NCI-H2081 (cell line): ENCODE measurements around the gene LRRC8B.
"Not testable (repeated sequence)": the region's sequence is repeated elsewhere in the genome, so short reads cannot be mapped to it uniquely, and the experiment has no call there.

Source experiments
- DNase-seq, 2 experiments: peaks; one replicate each; lab custom pipeline; 2025; lab: John Stamatoyannopoulos, UW

The LRRC8B gene

GRCh38 chr1:89524369-89525168, at the start of gene LRRC8B:
Gene LRRC8B (plus strand): TSS chr1:89524829. CDS start chr1:89582651, 57,822 bp downstream.
- peak; percentile 84 to 86 for DNase-seq

- DNase-seq, result no peak
Observed at GRCh38 chr1:89475269-89475668, 49.4 kb upstream of the LRRC8B start.

GRCh38 chr1:89476072-89476471, 48.6 kb upstream of the LRRC8B start:
- DNase-seq, result no peak

GRCh38 chr1:89483010-89483756, 41.4 kb upstream of the LRRC8B start:
- DNase-seq, result peak; percentile 67 to 73

GRCh38 chr1:89483757-89484077, 40.9 kb upstream of the LRRC8B start:
- no peak for DNase-seq

DNA sequence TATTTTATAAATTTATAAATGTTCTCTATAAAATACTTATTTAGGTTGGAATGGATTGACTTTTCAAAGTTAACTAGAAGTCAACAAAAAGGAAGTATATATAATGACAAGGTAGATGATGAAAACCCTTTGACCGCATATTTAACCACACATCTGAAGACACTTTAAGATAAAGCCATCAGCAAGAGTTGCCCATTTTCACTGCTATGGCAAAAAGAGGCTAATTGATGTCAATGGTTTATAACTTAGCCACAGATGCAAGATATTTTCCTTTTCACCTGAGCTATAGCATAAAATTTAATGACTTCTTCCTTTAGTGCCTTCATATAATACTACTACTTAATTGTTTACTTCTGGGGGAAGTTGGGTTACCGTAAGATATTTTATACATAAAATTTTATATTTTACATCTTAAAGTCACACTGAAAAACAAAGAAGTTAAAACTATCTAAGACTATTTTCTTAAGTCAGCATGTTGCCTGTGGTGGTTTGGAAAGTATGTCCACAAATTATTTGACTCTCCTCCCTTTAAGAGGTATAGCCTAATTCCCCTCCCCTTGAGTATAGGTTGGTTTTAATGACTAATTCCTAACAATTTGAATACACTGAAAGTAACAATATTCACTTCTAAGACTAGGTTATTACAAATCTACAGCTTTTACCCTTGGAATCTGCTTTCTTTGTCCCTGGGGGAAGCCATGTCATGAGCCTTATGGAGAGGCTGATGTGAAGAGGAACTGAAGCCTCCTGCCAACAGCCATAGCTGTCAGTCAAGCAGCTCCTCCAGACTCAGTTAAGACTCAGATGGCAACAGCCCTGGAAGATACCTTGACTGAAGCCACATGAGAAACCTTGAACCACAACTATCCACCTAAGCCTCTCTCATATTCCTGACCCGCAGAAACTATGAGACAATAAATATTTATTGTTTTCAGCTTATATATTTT, 40.3 kb upstream of the LRRC8B start:
- DNase-seq, result no peak

GRCh38 chr1:89487972-89488371, 36.7 kb upstream of the LRRC8B start:
- DNase-seq, result no peak

DNA sequence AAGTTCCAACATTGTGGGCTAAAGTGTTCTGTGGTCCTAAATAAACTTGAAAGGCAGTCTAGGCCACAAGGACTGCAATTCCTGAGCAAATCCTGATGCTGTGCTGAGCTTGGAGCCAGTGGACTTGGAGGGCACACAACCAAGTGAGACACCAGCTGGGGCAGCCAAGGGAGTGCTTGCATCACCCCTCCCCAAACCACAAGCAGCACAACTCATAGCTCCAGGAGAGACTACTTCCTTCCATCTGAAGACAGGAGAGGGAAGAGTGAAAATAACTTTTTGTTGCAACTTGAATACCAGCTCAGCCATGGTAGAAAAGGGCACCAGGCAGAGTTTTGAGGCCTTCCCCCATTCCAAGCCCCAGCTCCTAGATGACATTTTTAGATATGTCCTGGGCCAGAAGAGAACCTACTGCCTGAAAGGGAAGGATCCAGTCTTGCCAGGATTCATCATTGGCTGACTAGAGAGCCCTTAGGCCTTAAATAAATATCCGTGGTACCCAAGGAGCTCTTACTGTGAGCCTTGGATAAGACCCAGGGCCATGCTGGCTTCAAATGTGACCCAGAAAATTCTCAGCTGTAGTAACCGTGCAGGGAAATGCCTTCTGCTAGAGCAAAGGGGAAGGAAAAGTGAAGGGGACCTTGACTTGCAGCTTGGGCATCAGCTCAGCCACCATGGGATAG, 35.4 kb upstream of the LRRC8B start:
- no peak for DNase-seq

DNA sequence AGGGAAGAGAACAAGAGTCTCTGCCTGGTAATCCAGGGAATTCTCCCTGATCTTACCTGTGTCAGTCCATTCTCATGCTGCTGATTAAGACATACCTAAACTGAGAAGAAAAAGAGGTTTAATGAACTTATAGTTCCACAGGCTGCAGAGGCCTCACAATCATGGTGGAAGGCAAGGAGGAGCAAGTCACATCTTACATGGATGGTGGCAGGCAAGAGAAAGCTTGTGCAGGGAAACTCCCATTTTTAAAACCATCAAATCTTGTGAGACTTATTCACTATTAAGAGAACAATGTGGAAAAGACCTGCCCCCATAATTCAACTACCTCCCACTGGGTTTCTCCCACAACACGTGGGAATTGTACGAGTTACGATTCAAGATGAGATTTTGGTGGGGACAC, 34.2 kb upstream of the LRRC8B start:
- DNase-seq, result no peak

DNA sequence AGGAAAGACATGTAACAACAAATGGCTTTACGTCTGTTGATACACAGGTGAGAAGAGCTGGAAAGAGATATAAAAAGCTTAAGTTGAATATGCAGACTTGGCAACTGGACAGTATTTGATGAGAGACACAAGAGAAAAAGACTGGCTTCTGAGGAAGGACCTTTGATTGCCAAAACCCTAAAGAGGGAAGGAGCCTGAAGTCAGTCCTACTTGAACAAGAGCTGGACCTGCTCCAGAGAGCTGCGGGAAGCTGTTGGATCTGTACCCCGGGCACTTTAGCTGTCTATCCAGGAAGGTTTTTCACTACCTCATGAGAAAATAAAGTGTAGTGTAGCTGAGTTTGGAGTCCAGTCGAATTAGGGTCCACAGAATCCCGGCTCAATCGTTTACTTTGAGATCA, 25.3 kb upstream of the LRRC8B start:
- DNase-seq, result peak; percentile 26 to 68

DNA sequence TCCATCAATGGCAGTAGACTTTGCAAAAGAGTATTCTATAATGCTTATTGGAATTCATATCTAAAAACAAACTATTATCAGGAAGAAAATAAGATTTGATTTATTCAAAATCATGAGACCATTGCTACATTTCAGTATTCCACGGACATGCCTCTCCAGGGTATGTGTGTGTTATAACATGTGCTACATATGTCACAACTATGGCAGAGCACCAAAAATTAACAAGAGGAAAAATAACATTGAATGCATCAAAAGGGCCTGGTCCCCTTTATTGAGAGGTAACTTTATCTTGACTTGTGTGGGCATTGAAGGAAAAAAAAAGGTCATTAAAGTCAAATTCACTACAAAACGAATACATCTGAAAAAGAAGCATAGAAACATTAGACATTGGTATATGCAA, 22.6 kb upstream of the LRRC8B start:
- DNase-seq, result no peak

GRCh38 chr1:89502895-89503294, 21.7 kb upstream of the LRRC8B start:
- DNase-seq, result no peak

GRCh38 chr1:89503690-89504089, 20.9 kb upstream of the LRRC8B start:
- DNase-seq, result no peak

DNA sequence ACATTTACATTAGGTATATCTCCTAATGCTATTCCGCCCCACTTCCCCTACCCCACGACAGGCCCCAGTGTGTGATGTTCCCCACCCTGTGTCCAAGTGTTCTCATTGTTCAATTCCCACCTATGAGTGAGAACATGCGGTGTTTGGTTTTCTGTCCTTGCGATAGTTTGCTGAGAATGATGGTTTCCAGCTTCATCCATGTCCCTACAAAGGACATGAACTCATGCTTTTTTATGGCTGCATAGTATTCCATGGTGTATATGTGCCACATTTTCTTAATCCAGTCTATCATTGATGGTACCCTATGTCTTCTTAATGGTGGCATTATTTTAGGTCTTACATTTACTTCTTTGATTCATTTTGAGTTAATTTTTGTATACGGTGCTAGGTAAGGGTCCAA, 14.6 kb upstream of the LRRC8B start:
- DNase-seq, result not testable (repeated sequence)

GRCh38 chr1:89512996-89513720, 11.5 kb upstream of the LRRC8B start:
- DNase-seq, result no peak

- no peak for DNase-seq
Observed at GRCh38 chr1:89516055-89516454, 8.6 kb upstream of the LRRC8B start.

- DNase-seq, result no peak
Observed at GRCh38 chr1:89518221-89518631, 6.4 kb upstream of the LRRC8B start.

- peak in 1 of 2 experiments; percentile 6 for DNase-seq
Observed at GRCh38 chr1:89519779-89520358, 4.8 kb upstream of the LRRC8B start.

DNA sequence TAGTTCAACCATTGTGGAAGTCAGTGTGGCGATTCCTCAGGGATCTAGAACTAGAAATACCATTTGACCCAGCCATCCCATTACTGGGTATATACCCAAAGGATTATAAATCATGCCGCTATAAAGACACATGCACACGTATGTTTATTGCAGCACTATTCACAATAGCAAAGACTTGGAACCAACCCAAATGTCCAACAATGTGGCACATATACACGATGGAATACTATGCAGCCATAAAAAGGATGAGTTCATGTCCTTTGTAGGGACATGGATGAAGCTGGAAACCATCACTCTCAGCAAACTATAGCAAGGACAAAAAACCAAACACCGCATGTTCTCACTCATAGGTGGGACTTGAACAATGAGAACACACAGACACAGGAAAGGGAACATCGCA, 2.7 kb upstream of the LRRC8B start:
- DNase-seq, result not testable (repeated sequence)

DNA sequence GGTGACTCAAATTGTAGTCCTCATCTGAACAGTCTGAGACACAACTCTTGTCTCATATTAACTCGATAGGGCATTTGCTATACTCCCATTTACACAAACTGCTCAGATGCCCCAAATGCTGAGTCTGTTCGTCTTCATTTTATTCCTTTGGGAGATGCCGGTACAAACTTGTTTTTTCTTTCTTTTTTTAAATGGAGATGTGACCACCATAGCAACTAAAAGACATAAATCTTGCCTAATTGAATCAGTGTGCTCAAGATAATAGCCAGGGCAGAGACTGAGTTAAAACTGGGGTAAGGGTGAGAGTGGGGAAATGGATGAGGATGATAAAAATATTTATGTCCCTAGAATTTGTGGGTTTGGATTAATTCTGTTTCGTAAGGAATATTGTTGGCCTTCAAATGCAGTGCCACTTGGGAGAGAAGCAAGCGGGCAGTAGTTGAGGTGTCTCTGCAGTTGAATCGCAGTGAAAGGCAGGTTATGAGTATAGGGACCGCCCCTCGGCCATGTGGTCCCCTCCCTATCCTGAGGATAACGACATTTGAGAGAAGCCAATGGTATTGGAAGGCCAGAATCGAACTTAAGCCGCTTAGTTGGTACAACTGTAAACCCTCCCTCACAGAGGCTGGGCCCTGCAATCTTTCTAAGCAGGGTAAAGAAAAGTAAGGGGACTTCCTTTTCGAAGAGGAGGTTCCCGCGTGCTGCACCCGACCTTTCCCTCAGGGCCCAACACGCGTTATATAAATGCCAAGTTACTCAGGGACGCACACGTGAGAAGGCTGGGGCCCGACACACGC, 859 bp upstream of the LRRC8B start:
- peak; percentile 60 to 79 for DNase-seq
